ENCODE measurements around the gene CILP2.

DNA sequence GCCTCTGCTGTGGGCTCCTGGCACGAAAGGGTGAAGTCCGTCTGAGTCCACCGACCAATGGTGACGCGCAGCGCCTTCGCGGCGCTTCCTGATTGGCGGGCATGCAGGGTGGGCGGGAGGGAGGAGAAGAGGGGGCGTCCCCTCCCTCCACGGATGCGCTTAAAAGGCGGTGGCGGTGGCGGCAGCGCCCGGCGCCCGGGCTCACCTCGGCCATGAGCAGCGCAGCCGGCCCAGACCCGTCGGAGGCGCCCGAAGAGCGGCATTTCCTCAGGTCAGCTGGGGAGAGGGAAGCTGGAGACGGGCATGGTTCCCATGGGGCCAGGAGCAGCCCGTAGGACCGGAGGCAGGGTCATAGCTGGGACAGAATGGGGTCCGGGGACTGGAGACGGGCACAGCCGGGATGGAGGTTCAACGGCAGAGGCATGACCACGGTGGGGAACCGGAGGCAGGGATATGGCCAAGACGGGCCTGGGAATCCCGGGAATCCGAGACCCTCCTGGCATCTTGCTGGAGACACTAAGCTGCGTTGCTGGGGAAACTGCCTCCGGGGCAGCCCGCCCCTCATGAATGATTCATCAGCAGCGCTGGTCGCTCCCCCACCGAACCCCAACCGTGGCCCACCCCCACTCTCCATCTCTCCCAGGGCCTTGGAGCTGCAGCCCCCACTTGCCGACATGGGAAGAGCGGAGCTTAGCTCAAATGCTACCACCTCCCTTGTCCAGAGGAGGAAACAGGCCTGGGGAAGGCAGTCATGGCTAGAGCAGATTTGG lies 9.2 kb upstream of the CILP2 start, which contains the start of gene YJEFN3:
- TF ChIP-seq, protein P1, sequence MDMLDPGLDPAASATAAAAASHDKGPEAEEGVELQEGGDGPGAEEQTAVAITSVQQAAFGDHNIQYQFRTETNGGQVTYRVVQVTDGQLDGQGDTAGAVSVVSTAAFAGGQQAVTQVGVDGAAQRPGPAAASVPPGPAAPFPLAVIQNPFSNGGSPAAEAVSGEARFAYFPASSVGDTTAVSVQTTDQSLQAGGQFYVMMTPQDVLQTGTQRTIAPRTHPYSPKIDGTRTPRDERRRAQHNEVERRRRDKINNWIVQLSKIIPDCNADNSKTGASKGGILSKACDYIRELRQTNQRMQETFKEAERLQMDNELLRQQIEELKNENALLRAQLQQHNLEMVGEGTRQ (IDR thresholded peaks at IDR 0.05; ENCODE audit: borderline replicate concordance, low read depth, low read length): no peak
- 0 out of 2 replicates have a peak, but pooled peaks have one; percentile 5 for TF ChIP-seq JUND (IDR thresholded peaks at IDR 0.05)
- TF ChIP-seq TCF12 (IDR thresholded peaks at IDR 0.05): no peak
- TF ChIP-seq EZH2phosphoT487 (IDR thresholded peaks at IDR 0.05; ENCODE audit: borderline replicate concordance, low read depth): no peak
